ENCODE measurements around the gene ONECUT1. TPM values are rescaled to one million over a fixed set of nuclear protein-coding genes. Genes with fewer than 3 reads are reported as not detected.

Gene ONECUT1
- total RNA-seq, 2 donors from 2014 or later: 0.28 TPM; not detected in 1

GRCh38 chr15:52786436-52787122, 3.6 kb downstream of the ONECUT1 start:
- peaks cover 26 to 68% of the 10 kb centered on the region in 2 donors for H3K4me1 ChIP-seq (ENCODE audit: control insufficient read depth in 1 of 2, low read depth in 2 of 2)
- no peak for TF ChIP-seq CTCF (IDR thresholded peaks at IDR 0.05)
- H3K9me3 ChIP-seq: no peaks in the 10 kb centered on the region
- DNase-seq (ENCODE audit: low spot score) (no peak), ATAC-seq (ENCODE audit: insufficient number of reproducible peaks, low FRiP score, low read depth) (no peak)
- no peak overlapping the region for H3K4me3 ChIP-seq
- no peak overlapping the region for H3K27ac ChIP-seq
- no peaks in the 10 kb centered on the region for H3K36me3 ChIP-seq
- H3K27me3 ChIP-seq (replicated peaks; ENCODE audit: insufficient read depth): peaks cover 56% of the 10 kb centered on the region

GRCh38 chr15:52785672-52786406, 4.3 kb downstream of the ONECUT1 start:
- DNase-seq (ENCODE audit: low spot score): no peak
- peaks cover 26 to 70% of the 10 kb centered on the region in 2 donors for H3K4me1 ChIP-seq (ENCODE audit: control insufficient read depth in 1 of 2, low read depth in 2 of 2)
- H3K27ac ChIP-seq: peak overlapping the region in 1 of 2 donors; percentile 9
- no peak overlapping the region for H3K4me3 ChIP-seq
- ATAC-seq (ENCODE audit: insufficient number of reproducible peaks, low FRiP score, low read depth): no peak
- no peaks in the 10 kb centered on the region for H3K9me3 ChIP-seq
- TF ChIP-seq CTCF (IDR thresholded peaks at IDR 0.05): no peak
- no peaks in the 10 kb centered on the region for H3K36me3 ChIP-seq
- peaks cover 56% of the 10 kb centered on the region for H3K27me3 ChIP-seq (replicated peaks; ENCODE audit: insufficient read depth)

- DNase-seq (ENCODE audit: low spot score) (no peak), ATAC-seq (ENCODE audit: insufficient number of reproducible peaks, low FRiP score, low read depth) (no peak)
- Histone ChIP-seq H3K4me3 (no peak overlapping the region), H3K36me3 (no peaks in the 10 kb centered on the region), H3K4me1 (ENCODE audit: control insufficient read depth in 1 of 2, low read depth in 2 of 2) (peaks cover 26 to 68% of the 10 kb centered on the region in 2 donors), H3K27me3 (replicated peaks; ENCODE audit: insufficient read depth) (peaks cover 56% of the 10 kb centered on the region), H3K27ac (peak overlapping the region in 1 of 2 donors; percentile 9), H3K9me3 (no peaks in the 10 kb centered on the region)
- TF ChIP-seq CTCF (IDR thresholded peaks at IDR 0.05): no peak
Measured at GRCh38 chr15:52784799-52785671, 5.1 kb downstream of the ONECUT1 start.

- peak; percentile 19 for TF ChIP-seq CTCF (IDR thresholded peaks at IDR 0.05)
- no peaks in the 10 kb centered on the region for H3K9me3 ChIP-seq
- peak overlapping the region; percentile 38 for H3K4me3 ChIP-seq
- ATAC-seq (ENCODE audit: insufficient number of reproducible peaks, low FRiP score, low read depth): no peak
- DNase-seq (ENCODE audit: low spot score): no peak
- H3K36me3 ChIP-seq: no peaks in the 10 kb centered on the region
- peaks cover 21 to 61% of the 10 kb centered on the region in 2 donors for H3K4me1 ChIP-seq (ENCODE audit: control insufficient read depth in 1 of 2, low read depth in 2 of 2)
- no peak overlapping the region for H3K27ac ChIP-seq
- peaks cover 55% of the 10 kb centered on the region for H3K27me3 ChIP-seq (replicated peaks; ENCODE audit: insufficient read depth)
Measured at GRCh38 chr15:52783929-52784798, 6.0 kb downstream of the ONECUT1 start.

Measured in thoracic aorta (tissue), 2 donors.